Stimulated activated CD4-positive, alpha-beta T cell treated with anti-CD3 and anti-CD28 coated beads, Interleukin-4, amount 100 ng/mL, for 4 hours (primary cell): Measurements from ENCODE around the gene VPS37C.

Experiments used
- DNase-seq, 2 experiments: peaks; one replicate each; pipeline ENCODE4 v3.0.0-alpha.2; 2020

The VPS37C gene

GRCh38 chr11:61092280-61092766 lies 68.9 kb downstream of the VPS37C start:
- peak; percentile 46 to 60 for DNase-seq

- peak; percentile 48 for DNase-seq
Observed at GRCh38 chr11:61091373-61092279, 69.6 kb downstream of the VPS37C start.

GRCh38 chr11:61090982-61091372 lies 70.2 kb downstream of the VPS37C start:
- no peak for DNase-seq

- no peak for DNase-seq
Observed at GRCh38 chr11:61090521-61090920, 70.7 kb downstream of the VPS37C start.

- no peak for DNase-seq
Observed at GRCh38 chr11:61089806-61090491, 71.3 kb downstream of the VPS37C start.

- DNase-seq, result no peak
Observed at GRCh38 chr11:61087426-61088119, 73.7 kb downstream of the VPS37C start.

GRCh38 chr11:61083601-61084147 lies 77.6 kb downstream of the VPS37C start:
- DNase-seq, result peak; percentile 43 to 53

GRCh38 chr11:61082931-61083531 lies 78.2 kb downstream of the VPS37C start:
- peak in 1 of 2 experiments; percentile 35 for DNase-seq

GRCh38 chr11:61082062-61082870 lies 79.0 kb downstream of the VPS37C start:
- DNase-seq, result no peak

- no peak for DNase-seq
Observed at GRCh38 chr11:61080986-61081590, 80.1 kb downstream of the VPS37C start.

- no peak for DNase-seq
Observed at GRCh38 chr11:61080526-61080925, 80.7 kb downstream of the VPS37C start.
